Measurements from ENCODE around the gene UMPS.

UMPS gene

GRCh38 chr3:124761935-124762660, 31.8 kb downstream of the UMPS start:
- in situ Hi-C loops (cut with MboI; ENCODE audit: low pct_unique_long_range_greater_than_20kb, low sequenced_read_pairs, unreplicated experiment) = loop anchor here (5.0 to 25.0 kb wide), 2 partner anchors 140 to 675 kb away; no protein-coding TSS in a partner anchor
- TF ChIP-seq CTCF (IDR thresholded peaks at IDR 0.05; ENCODE audit: extremely low read depth, insufficient read depth, missing control alignments) = no peak
- DNase-seq (ENCODE audit: low spot score) = no peak

GRCh38 chr3:124762661-124763011, 32.4 kb downstream of the UMPS start:
- in situ Hi-C loops (cut with MboI; ENCODE audit: low pct_unique_long_range_greater_than_20kb, low sequenced_read_pairs, unreplicated experiment) = loop anchor here (5.0 to 25.0 kb wide), 2 partner anchors 140 to 675 kb away; no protein-coding TSS in a partner anchor
- no peak for TF ChIP-seq CTCF (IDR thresholded peaks at IDR 0.05; ENCODE audit: extremely low read depth, insufficient read depth, missing control alignments)
- DNase-seq (ENCODE audit: low spot score) = no peak

GRCh38 chr3:124763206-124763605, 33.0 kb downstream of the UMPS start:
- no peak for TF ChIP-seq CTCF (IDR thresholded peaks at IDR 0.05; ENCODE audit: extremely low read depth, insufficient read depth, missing control alignments)
- in situ Hi-C loops (cut with MboI; ENCODE audit: low pct_unique_long_range_greater_than_20kb, low sequenced_read_pairs, unreplicated experiment) = loop anchor here (5.0 to 25.0 kb wide), 2 partner anchors 139 to 674 kb away; no protein-coding TSS in a partner anchor
- DNase-seq (ENCODE audit: low spot score) = no peak

- TF ChIP-seq CTCF (IDR thresholded peaks at IDR 0.05; ENCODE audit: extremely low read depth, insufficient read depth, missing control alignments) = no peak
- DNase-seq (ENCODE audit: low spot score) = no peak
- in situ Hi-C loops (cut with MboI; ENCODE audit: low pct_unique_long_range_greater_than_20kb, low sequenced_read_pairs, unreplicated experiment) = loop anchor here (5.0 to 25.0 kb wide), 2 partner anchors 138 to 674 kb away; no protein-coding TSS in a partner anchor
Measured at GRCh38 chr3:124763644-124764358, 33.5 kb downstream of the UMPS start.

GRCh38 chr3:124764746-124765145, 34.5 kb downstream of the UMPS start:
- in situ Hi-C loops (cut with MboI; ENCODE audit: low pct_unique_long_range_greater_than_20kb, low sequenced_read_pairs, unreplicated experiment) = loop anchor here (5.0 to 25.0 kb wide), 2 partner anchors 138 to 673 kb away; no protein-coding TSS in a partner anchor
- no peak for TF ChIP-seq CTCF (IDR thresholded peaks at IDR 0.05; ENCODE audit: extremely low read depth, insufficient read depth, missing control alignments)
- no peak for DNase-seq (ENCODE audit: low spot score)

- in situ Hi-C loops (cut with MboI; ENCODE audit: low pct_unique_long_range_greater_than_20kb, low sequenced_read_pairs, unreplicated experiment) = loop anchor here (25.0 kb wide), 1 partner anchor 672 kb away; no protein-coding TSS in a partner anchor
- TF ChIP-seq CTCF (IDR thresholded peaks at IDR 0.05; ENCODE audit: extremely low read depth, insufficient read depth, missing control alignments) = no peak
- no peak for DNase-seq (ENCODE audit: low spot score)
Measured at GRCh38 chr3:124765197-124765840, 35.1 kb downstream of the UMPS start.

Measured in GM13977 (cell line).